CD14-positive monocyte (primary cell): ENCODE data around the gene MRTFA. TPM values are rescaled to one million over a fixed set of nuclear protein-coding genes. Genes with fewer than 3 reads are reported as not detected.
A peak's percentile ranks its signal among the peaks of the same experiment; 100 is the strongest.
"Not testable (repeated sequence)": the region's sequence is repeated elsewhere in the genome, so short reads cannot be mapped to it uniquely, and the experiment has no call there.

Source experiments
- DNase-seq, 3 donors: peaks; one replicate each; pipeline ENCODE4 v3.0.0-alpha.2; 2011 to 2022
- H2AFZ ChIP-seq: 2 replicates; pipeline ENCODE4 v1.6.0; 2012; ENCODE audit warnings: mild to moderate bottlenecking, low read depth, low read length, inconsistent platforms; ENCODE audit not compliant: insufficient read depth, poor library complexity, severe bottlenecking
- H3K27ac ChIP-seq, 2 donors: 1 replicate in 1 of 2; 2 replicates in 1 of 2; pipeline ENCODE4 v1.5.1; 2012 to 2013; ENCODE audit warnings: low read length in 2 of 2, control low read depth in 1 of 2, inconsistent platforms in 1 of 2, low read depth in 1 of 2, mild to moderate bottlenecking in 1 of 2
- H3K27me3 ChIP-seq, 2 donors: one replicate each; pipeline versions ENCODE4 v1.6.0 to v1.6.1; 2011 to 2013; ENCODE audit warnings: low read length in 2 of 2; ENCODE audit not compliant: control insufficient read depth in 2 of 2, insufficient read depth in 2 of 2
- H3K36me3 ChIP-seq, 2 donors: replicated peaks in 1 of 2; 1 replicate in 1 of 2; 2 replicates in 1 of 2; pipeline versions ENCODE4 v1.5.1 to v1.6.1; 2012 to 2013; ENCODE audit warnings: low read length in 2 of 2, control low read depth in 1 of 2, inconsistent platforms in 1 of 2, mild to moderate bottlenecking in 1 of 2; ENCODE audit not compliant: insufficient read depth in 2 of 2, control insufficient read depth in 1 of 2
- H3K4me1 ChIP-seq, 2 donors: 1 replicate in 1 of 2; 2 replicates in 1 of 2; pipeline versions ENCODE4 v1.5.1 to v1.6.1; 2012 to 2013; ENCODE audit warnings: low read length in 2 of 2, control low read depth in 1 of 2, inconsistent platforms in 1 of 2, mild to moderate bottlenecking in 1 of 2, moderate library complexity in 1 of 2; ENCODE audit not compliant: insufficient read depth in 2 of 2, control insufficient read depth in 1 of 2
- H3K4me2 ChIP-seq: replicated peaks from 2 replicates; pipeline ENCODE3; 2012; ENCODE audit warnings: low read length, moderate library complexity, mild to moderate bottlenecking; ENCODE audit not compliant: poor library complexity, severe bottlenecking; ENCODE audit errors: extremely low read depth
- H3K4me3 ChIP-seq, 3 experiments: fragments of 200-600 bp in 1 of 3; sonication (generic) in 1 of 3; replicated peaks in 1 of 3; 1 replicate in 2 of 3; 2 replicates in 1 of 3; pipeline ENCODE4 v1.5.1; 2011 to 2013; ENCODE audit warnings: low read length in 3 of 3, mild to moderate bottlenecking in 3 of 3, control low read depth in 2 of 3, low read depth in 2 of 3, inconsistent platforms in 1 of 3, moderate library complexity in 1 of 3
- H3K79me2 ChIP-seq: 2 replicates; pipeline ENCODE4 v1.6.0; 2012; ENCODE audit warnings: mild to moderate bottlenecking, control low read depth, inconsistent platforms, low read length, moderate library complexity; ENCODE audit not compliant: insufficient read depth
- H3K9ac ChIP-seq: 2 replicates; pipeline ENCODE4 v1.6.0; 2017; ENCODE audit warnings: low read length, mild to moderate bottlenecking; ENCODE audit not compliant: insufficient read depth, poor library complexity, severe bottlenecking
- H3K9me3 ChIP-seq, 2 donors: replicated peaks in 1 of 2; 1 replicate in 1 of 2; 2 replicates in 1 of 2; pipeline versions ENCODE4 v1.5.1 to v1.6.1; 2012 to 2013; ENCODE audit warnings: low read length in 2 of 2, control low read depth in 1 of 2; ENCODE audit not compliant: control insufficient read depth in 1 of 2, insufficient read depth in 1 of 2
- H4K20me1 ChIP-seq: 2 replicates; pipeline ENCODE4 v1.6.0; 2012; ENCODE audit warnings: mild to moderate bottlenecking, low read length, control low read depth, moderate library complexity; ENCODE audit not compliant: insufficient read depth
- H3K27ac Mint-ChIP-seq, 7 donors: one replicate each; pipeline ENCODE4 v1.8.0; 2020; ENCODE audit warnings: mild to moderate bottlenecking in 7 of 7, mixed read lengths in 7 of 7, moderate library complexity in 6 of 7, inconsistent platforms in 2 of 7
- H3K27me3 Mint-ChIP-seq, 3 donors: one replicate each; pipeline ENCODE4 v1.8.0; 2021 to 2022; ENCODE audit warnings: low read depth in 3 of 3, mild to moderate bottlenecking in 3 of 3, mixed read lengths in 3 of 3, moderate library complexity in 3 of 3, inconsistent platforms in 1 of 3
- H3K36me3 Mint-ChIP-seq, 2 donors: one replicate each; pipeline ENCODE4 v1.8.0; 2020; ENCODE audit warnings: mixed read lengths in 2 of 2, inconsistent platforms in 1 of 2, mild to moderate bottlenecking in 1 of 2
- H3K4me1 Mint-ChIP-seq: one replicate; pipeline ENCODE4 v1.8.0; 2020; ENCODE audit warnings: mild to moderate bottlenecking, mixed read lengths
- H3K4me3 Mint-ChIP-seq, 2 donors: one replicate each; pipeline ENCODE4 v1.8.0; 2020; ENCODE audit warnings: mild to moderate bottlenecking in 2 of 2, mixed read lengths in 2 of 2, moderate library complexity in 1 of 2
- H3K9me3 Mint-ChIP-seq, 7 donors: one replicate each; pipeline ENCODE4 v1.8.0; 2020 to 2022; ENCODE audit warnings: mixed read lengths in 7 of 7, mild to moderate bottlenecking in 6 of 7, moderate library complexity in 6 of 7, inconsistent platforms in 2 of 7
- WGBS: methylation state at CpG from one replicate; pipeline ENCODE4 v1.1.5; 2013; ENCODE audit warnings: missing lambda C conversion rate; ENCODE audit not compliant: insufficient coverage; 5-methylcytosine and 5-hydroxymethylcytosine counted together
- intact Hi-C, 2 donors: fragments of 100-400 bp; cut with micrococcal nuclease; formaldehyde crosslinking; loops; one replicate each; pipeline versions ENCODE4 v1.15.0 to v1.15.1; 2023
- polyA plus RNA-seq, 3 donors: library from polyadenylated mRNA; depleted of rRNA in 1 of 3; unstranded in 2 of 3; stranded (reverse) in 1 of 3; fragments of 300-500 nt in 2 of 3; fragments of >200 nt in 1 of 3; fragmentation: Illumina TruSeq in 2 of 3; gene quantifications; 1 replicate in 2 of 3; 2 replicates in 1 of 3; pipeline ENCODE4 v1.2.3, GENCODE V29; 2012 to 2021
- TF ChIP-seq, protein P1 (sequence below): fragments of 200-600 bp; IDR thresholded peaks from one replicate; pipeline ENCODE4 v1.8.0; 2022; ENCODE audit warnings: antibody characterized with exemption, mild to moderate bottlenecking

MRTFA gene
- polyA plus RNA-seq, 3 donors = 14.1 to 33.8 (median 18.9) TPM

DNA sequence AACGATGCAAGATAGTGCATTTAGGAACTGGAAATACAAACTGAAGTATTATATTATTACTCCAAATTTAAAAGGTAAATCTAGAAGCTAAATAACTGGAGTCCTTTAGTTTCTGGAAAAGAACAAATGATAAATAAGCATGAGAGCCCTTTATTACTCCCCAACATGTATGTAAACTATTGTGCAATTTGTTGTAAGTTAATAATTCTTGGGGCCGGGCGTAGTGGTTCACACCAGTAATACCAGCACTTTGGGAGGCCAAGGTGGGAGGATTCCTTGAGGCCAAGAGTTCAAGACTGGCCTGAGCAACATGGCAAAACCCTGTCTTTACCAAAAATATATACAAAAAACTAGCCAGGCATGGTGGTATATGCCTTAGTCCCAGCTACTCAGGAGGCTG lies 255.1 kb downstream of the MRTFA start:
- TF ChIP-seq, protein P1, sequence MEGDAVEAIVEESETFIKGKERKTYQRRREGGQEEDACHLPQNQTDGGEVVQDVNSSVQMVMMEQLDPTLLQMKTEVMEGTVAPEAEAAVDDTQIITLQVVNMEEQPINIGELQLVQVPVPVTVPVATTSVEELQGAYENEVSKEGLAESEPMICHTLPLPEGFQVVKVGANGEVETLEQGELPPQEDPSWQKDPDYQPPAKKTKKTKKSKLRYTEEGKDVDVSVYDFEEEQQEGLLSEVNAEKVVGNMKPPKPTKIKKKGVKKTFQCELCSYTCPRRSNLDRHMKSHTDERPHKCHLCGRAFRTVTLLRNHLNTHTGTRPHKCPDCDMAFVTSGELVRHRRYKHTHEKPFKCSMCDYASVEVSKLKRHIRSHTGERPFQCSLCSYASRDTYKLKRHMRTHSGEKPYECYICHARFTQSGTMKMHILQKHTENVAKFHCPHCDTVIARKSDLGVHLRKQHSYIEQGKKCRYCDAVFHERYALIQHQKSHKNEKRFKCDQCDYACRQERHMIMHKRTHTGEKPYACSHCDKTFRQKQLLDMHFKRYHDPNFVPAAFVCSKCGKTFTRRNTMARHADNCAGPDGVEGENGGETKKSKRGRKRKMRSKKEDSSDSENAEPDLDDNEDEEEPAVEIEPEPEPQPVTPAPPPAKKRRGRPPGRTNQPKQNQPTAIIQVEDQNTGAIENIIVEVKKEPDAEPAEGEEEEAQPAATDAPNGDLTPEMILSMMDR = no peak
- H3K4me2 ChIP-seq = no peak overlapping the region
- H4K20me1 ChIP-seq = peaks cover 60% of the 10 kb centered on the region
- peaks cover 4 to 7% of the 10 kb centered on the region in 2 donors for H3K36me3 Mint-ChIP-seq
- H3K27ac ChIP-seq = no peak overlapping the region
- no peak overlapping the region for H3K4me3 ChIP-seq
- H3K9ac ChIP-seq = no peak overlapping the region
- no peaks in the 10 kb centered on the region for H3K9me3 ChIP-seq
- peaks cover 71% of the 10 kb centered on the region for H3K79me2 ChIP-seq
- no CpG with 5 or more reads among the region's 3 CpGs for WGBS
- peaks cover 44% of the 10 kb centered on the region for H3K4me1 Mint-ChIP-seq
- H3K4me1 ChIP-seq = peaks cover 35 to 41% of the 10 kb centered on the region in 2 donors
- no peaks in the 10 kb centered on the region for H3K36me3 ChIP-seq
- H3K27ac Mint-ChIP-seq = no peak overlapping the region
- no peak for DNase-seq
- peaks cover 0 to 2% (median 0%) of the 10 kb centered on the region in 7 donors for H3K9me3 Mint-ChIP-seq
- H3K4me3 Mint-ChIP-seq = no peak overlapping the region
- H2AFZ ChIP-seq = no peak overlapping the region
- no peaks in the 10 kb centered on the region for H3K27me3 ChIP-seq
- no peaks in the 10 kb centered on the region for H3K27me3 Mint-ChIP-seq
- intact Hi-C loops = no loop called here

GRCh38 chr22:40378448-40378847 lies 258.1 kb downstream of the MRTFA start:
- H3K27ac ChIP-seq = peak overlapping the region in 1 of 2 donors; percentile 54
- H3K9ac ChIP-seq, H3K36me3 ChIP-seq, H3K4me2 ChIP-seq, H3K9me3 ChIP-seq, H3K4me3 Mint-ChIP-seq, H3K9me3 Mint-ChIP-seq, H3K4me3 ChIP-seq, H2AFZ ChIP-seq, intact Hi-C loops, H3K27me3 ChIP-seq, H3K27me3 Mint-ChIP-seq: not testable (repeated sequence)
- H3K4me1 Mint-ChIP-seq = peaks cover 24% of the 10 kb centered on the region
- DNase-seq = peak; percentile 10 to 34 (median 27)
- H4K20me1 ChIP-seq = peaks cover 42% of the 10 kb centered on the region
- H3K36me3 Mint-ChIP-seq = peaks cover 10 to 11% of the 10 kb centered on the region in 2 donors
- H3K79me2 ChIP-seq = peaks cover 74% of the 10 kb centered on the region
- WGBS = 29% methylated on average over 3 of the region's 11 CpGs
- H3K27ac Mint-ChIP-seq = peak overlapping the region in 5 of 7 donors; percentile 4 to 90 (median 46)
- peaks cover 14 to 18% of the 10 kb centered on the region in 2 donors for H3K4me1 ChIP-seq
